Activated CD4-positive, alpha-beta T cell treated with anti-CD3 and anti-CD28 coated beads for 36 hours (primary cell): Measurements from ENCODE around the gene TNFRSF14. TPM values are rescaled to one million over a fixed set of nuclear protein-coding genes. Genes with fewer than 3 reads are reported as not detected.

Source experiments
- ATAC-seq: fragments of 200-7000 bp; cut with Tn5 transposase; one replicate; pipeline ENCODE4 v1.10.0; 2021; ENCODE audit warnings: mild to moderate bottlenecking, moderate library complexity
- CTCF ChIA-PET: fragments of 350-600 bp; sonication (Branson Sonifier 250); formaldehyde crosslinking; loops from one replicate; lab custom pipeline; 2021; ENCODE audit warnings: antibody characterized with exemption; lab: Charles Lee
- POLR2A ChIA-PET: fragments of 350-600 bp; sonication (Branson Sonifier 250); formaldehyde crosslinking; loops from one replicate; lab custom pipeline; 2021; ENCODE audit warnings: antibody characterized with exemption, inconsistent platforms; lab: Charles Lee
- DNase-seq: peaks from one replicate; pipeline ENCODE4 v3.0.0-alpha.2; 2020
- H3K27ac Mint-ChIP-seq: one replicate; pipeline ENCODE4 v1.8.0; 2021; ENCODE audit warnings: mixed read lengths
- H3K27me3 Mint-ChIP-seq: one replicate; pipeline ENCODE4 v1.8.0; 2021; ENCODE audit warnings: mixed read lengths
- H3K36me3 Mint-ChIP-seq: one replicate; pipeline ENCODE4 v1.8.0; 2021; ENCODE audit warnings: low read depth, mixed read lengths
- H3K4me1 Mint-ChIP-seq: one replicate; pipeline ENCODE4 v1.8.0; 2021; ENCODE audit warnings: mixed read lengths
- H3K4me3 Mint-ChIP-seq: one replicate; pipeline ENCODE4 v1.8.0; 2021; ENCODE audit warnings: mild to moderate bottlenecking, moderate library complexity, mixed read lengths
- H3K9me3 Mint-ChIP-seq: one replicate; pipeline ENCODE4 v1.8.0; 2021; ENCODE audit warnings: low read depth, mixed read lengths
- intact Hi-C, 2 experiments: fragments of 100-400 bp; cut with DNase I in 1 of 2; cut with micrococcal nuclease in 1 of 2; formaldehyde crosslinking; loops; one replicate each; pipeline versions ENCODE4 v1.14.2 to v1.15.1; 2022 to 2024; cut with DNase I, micrococcal nuclease
- total RNA-seq, 2 experiments: library from RNA; stranded (reverse); gene quantifications; one replicate each; pipeline ENCODE4 v1.2.3, GENCODE V29; 2021

The TNFRSF14 gene
- total RNA-seq, 2 experiments from 2014 or later, result 135 to 145 TPM

DNA sequence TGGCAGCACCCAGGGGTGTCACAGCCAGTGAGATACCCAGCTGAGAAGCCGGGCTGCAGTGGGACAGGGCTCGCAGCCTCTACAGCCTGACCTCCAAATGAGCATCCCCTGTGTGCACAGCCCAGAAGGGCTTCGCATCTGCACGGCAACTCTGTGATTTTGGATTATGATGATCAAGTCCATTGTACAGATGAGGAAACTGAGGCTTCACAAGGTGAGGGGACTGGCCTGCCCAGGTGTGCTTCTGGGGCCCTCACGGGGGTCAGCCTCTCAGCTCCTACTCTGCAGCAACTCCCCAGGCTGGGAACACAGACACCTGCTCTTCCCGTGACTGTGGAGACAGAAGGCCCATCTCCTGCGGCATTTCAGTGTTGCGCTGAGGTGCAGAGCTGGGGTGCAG lies 17.3 kb upstream of the TNFRSF14 start:
- DNase-seq, result no peak
- ATAC-seq, result no peak
- Mint-ChIP-seq H3K27me3 (peaks cover 3% of the 10 kb centered on the region), H3K36me3 (no peaks in the 10 kb centered on the region), H3K4me1 (peaks cover 3% of the 10 kb centered on the region), H3K9me3 (no peaks in the 10 kb centered on the region), H3K4me3 (no peak overlapping the region), H3K27ac (no peak overlapping the region)
- intact Hi-C loops, result no loop called here
- POLR2A ChIA-PET, result no interaction called here
- CTCF ChIA-PET, result interaction anchor here (0.6 kb wide), 2 partner anchors 69 to 984 kb away, joined by 3 read pairs; no protein-coding TSS in a partner anchor

DNA sequence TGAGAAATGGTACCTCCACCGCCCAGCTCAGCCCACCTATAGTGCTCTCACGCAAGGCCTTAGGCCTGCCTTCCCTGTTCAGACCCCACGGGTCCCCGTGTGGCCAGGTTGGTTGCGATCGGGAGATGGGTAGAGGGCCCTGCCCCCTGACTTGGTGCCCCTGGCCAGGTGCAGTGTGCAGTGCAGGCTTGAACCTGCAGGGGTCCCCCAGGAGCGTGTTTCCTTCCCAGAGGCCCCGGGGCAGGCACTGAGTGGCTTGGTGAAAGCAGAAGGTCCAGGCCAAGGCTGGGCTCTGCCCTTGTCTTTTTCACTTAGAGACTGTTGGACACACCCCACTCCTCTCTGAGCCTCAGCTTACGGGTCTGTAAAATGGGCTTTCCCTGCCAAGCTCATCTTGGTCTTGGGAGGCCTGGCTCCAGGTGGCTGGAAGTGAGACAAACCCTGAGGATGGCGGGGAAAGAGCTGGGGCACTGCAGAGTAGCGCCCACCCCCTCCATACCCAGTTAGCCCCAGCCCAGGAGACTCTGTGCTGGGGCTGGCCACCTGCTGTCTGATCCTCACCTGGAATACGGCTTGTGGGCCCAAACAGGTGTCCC lies 16.8 kb upstream of the TNFRSF14 start:
- H3K4me3 Mint-ChIP-seq, result no peak overlapping the region
- H3K9me3 Mint-ChIP-seq, result no peaks in the 10 kb centered on the region
- H3K36me3 Mint-ChIP-seq, result no peaks in the 10 kb centered on the region
- no peak overlapping the region for H3K27ac Mint-ChIP-seq
- H3K4me1 Mint-ChIP-seq, result peaks cover 4% of the 10 kb centered on the region
- CTCF ChIA-PET, result interaction anchor here (0.5 to 1.4 kb wide), 6 partner anchors 9 to 984 kb away, joined by 3 to 9 read pairs (median 4); partner anchors contain the start of gene PANK4
- ATAC-seq (peak; percentile 72), DNase-seq (peak; percentile 72)
- peaks cover 3% of the 10 kb centered on the region for H3K27me3 Mint-ChIP-seq
- intact Hi-C loops, result no loop called here
- POLR2A ChIA-PET, result no interaction called here

DNA sequence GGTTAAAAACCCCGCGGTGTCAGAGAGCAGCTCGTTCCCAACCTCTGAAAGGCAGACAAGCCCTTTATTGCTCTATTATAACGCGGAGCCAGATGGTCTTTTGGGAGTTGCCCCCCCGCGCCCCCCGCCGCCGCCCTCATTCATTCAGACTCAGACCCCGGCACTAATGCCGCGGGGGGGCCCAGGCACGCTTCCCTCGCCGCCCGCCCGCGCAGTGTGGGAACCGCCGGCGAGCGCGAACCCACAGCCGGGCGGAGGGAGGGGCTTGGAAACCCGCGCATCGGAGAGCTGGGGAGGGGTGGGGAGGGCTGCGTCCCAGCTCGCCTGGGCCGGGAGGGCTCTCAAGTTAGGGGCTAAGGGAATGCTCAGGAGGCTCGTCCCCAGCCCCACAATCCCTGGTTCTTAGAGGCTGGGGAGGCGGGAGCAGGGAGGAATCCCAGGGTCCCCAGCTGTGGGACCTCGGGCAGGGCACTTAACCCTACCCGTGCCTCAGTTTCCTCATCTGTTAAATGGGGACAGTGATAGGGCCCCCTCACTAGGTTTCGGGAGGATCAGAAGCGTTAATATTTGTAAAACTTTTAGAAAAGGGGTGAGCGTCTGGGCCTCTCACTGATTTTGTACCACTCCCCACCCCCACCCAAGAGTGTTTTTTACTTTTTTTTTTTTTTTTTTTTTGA lies 15.2 kb upstream of the TNFRSF14 start:
- ChIA-PET CTCF (interaction anchor here (1.4 kb wide), 1 partner anchor 15 kb away, joined by 9 read pairs; the partner anchor contains the start of gene PANK4), POLR2A (interaction anchor here (0.7 kb wide), 1 partner anchor 11 kb away, joined by 4 read pairs; the partner anchor contains the start of gene HES5)
- Mint-ChIP-seq H3K36me3 (no peaks in the 10 kb centered on the region), H3K27me3 (no peaks in the 10 kb centered on the region), H3K4me3 (no peak overlapping the region), H3K4me1 (peaks cover 4% of the 10 kb centered on the region), H3K27ac (no peak overlapping the region), H3K9me3 (no peaks in the 10 kb centered on the region)
- DNase-seq (peak; percentile 38), ATAC-seq (no peak)
- intact Hi-C loops, result no loop called here

DNA sequence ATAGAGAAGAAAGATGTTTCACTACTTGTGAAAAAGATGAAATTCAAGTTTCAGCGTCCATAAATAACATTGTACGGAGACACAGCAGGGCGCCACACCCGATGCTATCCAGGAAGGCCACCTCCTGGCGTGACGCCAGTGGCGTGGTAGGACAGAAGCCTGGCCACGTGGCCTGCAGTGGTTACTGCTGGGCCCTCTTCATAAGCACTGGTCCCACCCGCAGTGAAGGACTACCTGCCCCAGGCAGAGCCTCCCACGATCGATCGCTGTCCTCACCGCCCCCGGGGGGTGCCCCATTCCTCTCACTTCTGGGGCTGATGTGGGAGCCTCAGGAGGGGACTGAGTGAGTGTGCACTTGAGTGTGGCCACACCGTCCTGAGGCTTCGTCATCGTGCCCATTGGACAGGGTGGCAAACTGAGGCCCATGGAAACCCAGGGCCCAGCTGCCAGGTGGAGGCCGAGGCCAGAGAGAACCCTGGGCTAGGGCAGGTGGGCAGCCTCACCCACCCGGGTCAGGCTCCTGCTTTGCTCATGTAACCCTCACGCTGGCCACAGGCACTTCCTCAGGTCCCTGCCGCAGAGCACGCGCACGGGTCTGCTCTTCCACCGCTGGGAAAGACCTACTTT lies 14.4 kb upstream of the TNFRSF14 start:
- ChIA-PET POLR2A (interaction anchor here (0.7 kb wide), 2 partner anchors 11 to 12 kb away, joined by 3 to 4 read pairs; partner anchors contain the start of gene HES5), CTCF (interaction anchor here (0.6 kb wide), 1 partner anchor 36 kb away, joined by 3 read pairs; no protein-coding TSS in a partner anchor)
- ATAC-seq, result no peak
- Mint-ChIP-seq H3K9me3 (no peaks in the 10 kb centered on the region), H3K4me3 (no peak overlapping the region), H3K36me3 (no peaks in the 10 kb centered on the region), H3K4me1 (peaks cover 4% of the 10 kb centered on the region), H3K27ac (no peak overlapping the region), H3K27me3 (no peaks in the 10 kb centered on the region)
- no peak for DNase-seq
- intact Hi-C loops, result no loop called here

DNA sequence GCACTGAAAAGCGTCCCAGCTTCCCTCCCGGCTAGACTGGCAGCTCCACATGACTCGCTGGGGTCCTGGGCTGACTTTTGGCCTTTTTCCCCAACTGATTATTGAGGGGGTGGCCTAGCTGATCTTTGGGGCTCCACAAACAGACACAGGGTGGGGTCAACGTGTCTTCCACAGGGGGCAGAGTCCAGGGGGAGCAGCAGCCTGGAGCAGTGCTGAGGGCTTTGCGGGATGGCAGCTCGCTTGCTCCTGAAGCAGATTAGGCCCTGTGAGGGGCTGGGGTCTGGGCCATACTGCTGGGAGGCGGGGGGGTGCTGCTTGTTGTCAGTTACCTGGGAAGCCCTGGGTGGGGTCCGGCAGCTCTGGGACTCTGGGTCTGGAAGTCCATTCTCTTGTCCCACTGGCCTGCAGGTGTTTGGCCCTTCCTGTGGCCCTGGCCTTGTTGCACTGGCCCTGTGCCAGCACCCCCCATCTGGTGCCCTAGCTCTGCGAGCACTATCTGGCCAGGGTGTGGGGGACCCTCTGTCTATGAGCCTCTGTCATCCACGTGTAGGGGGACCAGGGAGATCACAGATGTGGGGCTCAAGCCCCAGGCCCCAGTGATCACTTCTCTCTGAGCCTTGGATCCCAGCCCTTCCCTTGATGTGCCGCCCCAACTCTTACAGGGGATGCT lies 13.8 kb upstream of the TNFRSF14 start:
- H3K27ac Mint-ChIP-seq, result no peak overlapping the region
- H3K4me3 Mint-ChIP-seq, result no peak overlapping the region
- intact Hi-C loops, result no loop called here
- H3K36me3 Mint-ChIP-seq, result no peaks in the 10 kb centered on the region
- no peak for ATAC-seq
- ChIA-PET POLR2A (interaction anchor here (0.7 kb wide), 1 partner anchor 12 kb away, joined by 3 read pairs; no protein-coding TSS in a partner anchor), CTCF (interaction anchor here (0.6 kb wide), 1 partner anchor 35 kb away, joined by 3 read pairs; no protein-coding TSS in a partner anchor)
- H3K4me1 Mint-ChIP-seq, result peaks cover 4% of the 10 kb centered on the region
- no peaks in the 10 kb centered on the region for H3K9me3 Mint-ChIP-seq
- no peaks in the 10 kb centered on the region for H3K27me3 Mint-ChIP-seq
- no peak for DNase-seq

DNA sequence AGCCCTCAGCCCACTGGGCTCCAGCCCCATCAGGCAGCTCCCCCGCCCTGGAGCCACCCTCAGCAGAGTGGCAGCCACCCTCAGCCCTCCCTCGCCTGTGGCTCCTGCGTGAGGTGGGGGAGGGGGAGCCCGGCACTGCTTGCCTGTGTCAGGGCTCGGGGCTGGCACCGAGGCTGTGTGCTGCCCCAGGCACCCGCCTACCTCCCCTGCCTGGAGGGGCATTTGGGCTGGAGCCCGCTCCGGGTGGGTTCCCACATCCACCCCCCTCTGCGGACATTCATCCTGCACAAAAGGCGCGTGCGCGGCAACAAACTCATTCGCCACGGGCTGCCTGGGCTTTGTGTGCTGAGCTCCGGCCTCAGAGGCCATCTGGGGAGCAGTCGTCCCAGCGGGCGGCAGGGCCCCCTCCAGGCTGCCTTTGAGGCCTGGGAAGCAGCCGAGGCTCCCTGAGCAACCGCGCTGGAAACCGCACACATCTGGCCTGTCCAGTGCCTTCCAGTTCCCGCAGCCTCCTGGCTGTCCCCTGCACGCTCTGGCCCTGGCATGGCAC lies 12.6 kb upstream of the TNFRSF14 start:
- H3K36me3 Mint-ChIP-seq, result no peaks in the 10 kb centered on the region
- intact Hi-C loops, result no loop called here
- H3K27ac Mint-ChIP-seq, result no peak overlapping the region
- no peaks in the 10 kb centered on the region for H3K9me3 Mint-ChIP-seq
- ChIA-PET CTCF (interaction anchor here (1.2 kb wide), 1 partner anchor 17 kb away, joined by 4 read pairs; the partner anchor contains the start of gene PANK4), POLR2A (interaction anchor here (0.7 to 1.1 kb wide), 2 partner anchors 17 to 312 kb away, joined by 3 read pairs; partner anchors contain the start of gene PANK4)
- DNase-seq (peak; percentile 69), ATAC-seq (no peak)
- H3K27me3 Mint-ChIP-seq, result no peaks in the 10 kb centered on the region
- no peak overlapping the region for H3K4me3 Mint-ChIP-seq
- H3K4me1 Mint-ChIP-seq, result peaks cover 6% of the 10 kb centered on the region

DNA sequence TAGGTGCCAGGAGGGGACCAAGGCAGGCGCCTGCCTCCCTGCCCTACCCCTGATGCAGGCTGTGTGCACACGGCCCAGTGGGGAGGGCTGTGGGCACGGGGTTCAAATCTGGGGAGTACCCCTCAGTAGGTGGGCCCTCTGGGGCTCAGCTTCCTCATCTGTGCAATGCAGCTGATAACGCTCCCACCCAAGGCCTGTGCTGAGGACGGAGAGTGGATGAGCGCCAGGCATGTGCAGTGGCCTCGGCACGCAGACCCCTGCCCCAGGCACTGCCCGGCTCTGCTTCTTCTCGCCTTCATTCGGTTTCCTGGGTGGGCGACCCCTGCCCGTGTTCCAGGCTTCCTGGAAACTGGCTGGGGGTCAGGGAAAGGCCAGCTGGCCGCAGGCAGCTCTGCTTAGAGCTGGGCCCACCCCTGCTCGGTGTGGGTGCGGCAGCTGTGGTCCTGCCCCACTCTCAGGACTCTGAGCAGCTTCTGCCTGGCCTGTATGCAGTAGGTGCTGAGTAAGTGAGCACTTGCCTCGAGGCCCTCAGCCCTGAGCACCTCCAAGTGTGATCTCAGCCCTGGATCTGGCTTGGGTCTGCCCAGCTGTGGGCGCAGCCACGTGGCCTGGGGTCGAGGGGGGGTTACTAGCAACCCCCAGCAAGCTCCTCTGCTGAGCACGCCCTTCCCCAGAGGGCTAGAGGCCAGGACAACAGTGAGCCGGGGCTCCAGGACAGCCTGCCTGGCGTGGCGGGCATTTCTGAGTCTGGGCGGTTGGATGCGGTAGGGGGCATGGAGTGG lies 11.9 kb upstream of the TNFRSF14 start:
- Mint-ChIP-seq H3K9me3 (no peaks in the 10 kb centered on the region), H3K36me3 (no peaks in the 10 kb centered on the region), H3K4me3 (no peak overlapping the region), H3K27me3 (no peaks in the 10 kb centered on the region), H3K4me1 (peaks cover 11% of the 10 kb centered on the region), H3K27ac (no peak overlapping the region)
- POLR2A ChIA-PET, result interaction anchor here (0.6 to 1.1 kb wide), 3 partner anchors 12 to 313 kb away, joined by 3 read pairs; partner anchors contain the start of genes PANK4 and TNFRSF14
- CTCF ChIA-PET, result interaction anchor here (1.2 kb wide), 1 partner anchor 18 kb away, joined by 4 read pairs; the partner anchor contains the start of gene PANK4
- ATAC-seq (no peak), DNase-seq (no peak)
- intact Hi-C loops, result no loop called here

DNA sequence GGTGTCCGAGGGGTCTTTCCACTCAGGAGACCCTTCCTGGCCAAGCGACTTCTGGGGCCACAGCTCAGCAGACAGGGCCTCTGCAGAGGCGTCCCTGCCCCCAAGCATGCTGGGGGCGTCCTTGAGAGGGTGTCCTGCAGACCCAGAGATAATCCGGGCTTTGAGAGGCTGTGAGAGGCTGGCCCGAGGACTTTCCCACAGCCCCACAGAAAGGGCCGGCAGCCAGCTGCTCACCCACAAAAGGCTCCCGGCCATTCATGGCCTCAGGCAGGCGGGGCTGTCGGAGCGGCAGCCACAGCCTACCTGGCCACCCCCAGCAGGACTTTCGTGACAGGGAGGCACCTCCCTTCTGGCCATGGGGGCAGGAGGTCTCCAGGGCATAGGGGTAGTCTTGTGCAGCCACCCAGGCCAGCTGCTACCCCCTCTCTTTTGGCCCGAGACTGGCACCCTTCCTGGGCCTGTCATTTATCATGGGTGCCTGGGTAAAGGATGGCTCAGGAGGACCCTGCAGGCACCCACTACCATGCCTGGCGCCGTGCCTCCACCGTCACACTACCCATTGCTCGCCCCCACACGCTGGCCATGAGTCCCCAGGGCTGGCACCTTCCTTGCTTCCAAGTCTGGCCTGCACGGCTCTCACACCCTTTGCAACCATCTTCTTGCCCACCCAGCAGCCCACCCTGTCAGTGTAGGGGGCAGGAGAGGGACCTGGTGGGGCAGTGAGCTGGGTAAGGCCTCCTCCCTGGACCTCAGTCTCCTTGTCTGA lies 11.1 kb upstream of the TNFRSF14 start:
- ATAC-seq (no peak), DNase-seq (no peak)
- POLR2A ChIA-PET, result interaction anchor here (0.6 to 1.1 kb wide), 2 partner anchors 11 to 132 kb away, joined by 3 read pairs; partner anchors contain the start of genes PEX10 and TNFRSF14
- Mint-ChIP-seq H3K4me3 (no peak overlapping the region), H3K27me3 (no peaks in the 10 kb centered on the region), H3K4me1 (peaks cover 16% of the 10 kb centered on the region), H3K36me3 (no peaks in the 10 kb centered on the region), H3K9me3 (no peaks in the 10 kb centered on the region), H3K27ac (no peak overlapping the region)
- intact Hi-C loops, result loop anchor here in 1 of 2 experiments (5.0 kb wide), 1 partner anchor 243 kb away; no protein-coding TSS in a partner anchor
- CTCF ChIA-PET, result interaction anchor here (0.6 to 1.2 kb wide), 4 partner anchors 11 to 407 kb away, joined by 3 to 4 read pairs (median 4); partner anchors contain the start of genes PANK4 and TNFRSF14

DNA sequence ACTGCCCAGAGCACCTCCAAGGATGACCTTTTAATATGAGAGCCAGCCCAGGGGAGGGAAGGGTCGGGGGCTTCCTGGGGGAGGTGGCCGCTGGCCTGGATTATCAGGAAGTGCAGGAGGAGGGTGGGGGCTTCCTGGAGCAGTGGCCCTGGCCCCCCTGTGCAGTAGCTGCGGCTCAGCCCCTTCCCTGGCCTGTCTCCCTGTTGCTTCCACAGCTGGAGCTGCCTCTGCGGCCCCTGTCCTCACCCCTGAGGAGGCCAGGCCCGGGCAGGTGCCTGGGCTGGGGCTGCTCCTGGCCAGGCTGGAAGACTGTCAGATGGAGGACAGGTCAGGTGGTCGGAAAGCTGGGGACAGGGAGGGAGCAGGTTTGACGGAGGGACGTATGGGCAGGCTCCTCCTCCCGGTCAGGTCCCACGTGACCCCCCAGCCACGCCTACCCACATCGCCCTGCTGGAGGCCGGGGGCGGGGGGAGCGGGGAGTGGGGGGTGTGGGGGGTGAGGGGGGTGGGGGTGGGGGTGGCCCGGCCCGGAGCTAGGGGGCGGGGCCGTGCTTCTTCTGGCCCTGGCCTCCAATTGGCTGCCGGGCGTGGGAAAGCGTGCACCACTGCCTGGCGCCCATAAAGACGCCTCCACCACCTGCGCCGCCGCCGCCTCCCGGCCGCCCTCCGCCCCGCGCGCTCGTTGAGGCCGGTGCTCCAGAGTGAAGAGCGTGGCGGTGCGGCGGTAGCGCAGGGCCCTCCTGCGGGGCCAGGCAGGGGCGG lies 10.2 kb upstream of the TNFRSF14 start:
- ChIA-PET POLR2A (interaction anchor here (1.1 kb wide), 1 partner anchor 133 kb away, joined by 3 read pairs; the partner anchor contains the start of gene PEX10), CTCF (interaction anchor here (0.6 to 2.2 kb wide), 6 partner anchors 10 to 407 kb away, joined by 3 to 6 read pairs (median 4); partner anchors contain the start of genes PANK4, PRXL2B and TNFRSF14)
- peak; percentile 34 for ATAC-seq
- no peaks in the 10 kb centered on the region for H3K27me3 Mint-ChIP-seq
- H3K27ac Mint-ChIP-seq, result no peak overlapping the region
- peak overlapping the region; percentile 78 for H3K4me3 Mint-ChIP-seq
- DNase-seq, result peak; percentile 94
- no peaks in the 10 kb centered on the region for H3K36me3 Mint-ChIP-seq
- H3K4me1 Mint-ChIP-seq, result peaks cover 16% of the 10 kb centered on the region
- intact Hi-C loops, result loop anchor here in 1 of 2 experiments (1.0 to 5.0 kb wide), 2 partner anchors 244 to 341 kb away; no protein-coding TSS in a partner anchor
- no peaks in the 10 kb centered on the region for H3K9me3 Mint-ChIP-seq
